Adipocyte (in vitro differentiated cells): ENCODE results near the gene ACACB.

Experiments
- DNase-seq: peaks from one replicate; pipeline ENCODE4 v3.0.0-alpha.2; 2015; ENCODE audit warnings: low read depth
- H3K27me3 ChIP-seq: replicated peaks from 2 replicates; pipeline ENCODE4 v1.7.0; 2013; ENCODE audit warnings: mild to moderate bottlenecking, low read length, moderate library complexity; ENCODE audit not compliant: control insufficient read depth, insufficient read depth
- H3K36me3 ChIP-seq: 2 replicates; pipeline ENCODE4 v1.7.0; 2013; ENCODE audit warnings: low read length, mild to moderate bottlenecking, moderate library complexity; ENCODE audit not compliant: control insufficient read depth, insufficient read depth, severe bottlenecking
- H3K4me1 ChIP-seq: 2 replicates; pipeline ENCODE4 v1.7.0; 2013; ENCODE audit warnings: mild to moderate bottlenecking, low read length, moderate library complexity; ENCODE audit not compliant: control insufficient read depth, insufficient read depth
- H3K4me3 ChIP-seq: 2 replicates; pipeline ENCODE4 v1.7.0; 2013; ENCODE audit warnings: mild to moderate bottlenecking, low read length, moderate library complexity
- H3K9ac ChIP-seq: 2 replicates; pipeline ENCODE4 v1.7.0; 2013; ENCODE audit warnings: mild to moderate bottlenecking, low read length, moderate library complexity
- H3K9me3 ChIP-seq: 2 replicates; pipeline ENCODE4 v1.7.0; 2013; ENCODE audit warnings: mild to moderate bottlenecking, low read length, moderate library complexity; ENCODE audit not compliant: control insufficient read depth

ACACB gene

DNA sequence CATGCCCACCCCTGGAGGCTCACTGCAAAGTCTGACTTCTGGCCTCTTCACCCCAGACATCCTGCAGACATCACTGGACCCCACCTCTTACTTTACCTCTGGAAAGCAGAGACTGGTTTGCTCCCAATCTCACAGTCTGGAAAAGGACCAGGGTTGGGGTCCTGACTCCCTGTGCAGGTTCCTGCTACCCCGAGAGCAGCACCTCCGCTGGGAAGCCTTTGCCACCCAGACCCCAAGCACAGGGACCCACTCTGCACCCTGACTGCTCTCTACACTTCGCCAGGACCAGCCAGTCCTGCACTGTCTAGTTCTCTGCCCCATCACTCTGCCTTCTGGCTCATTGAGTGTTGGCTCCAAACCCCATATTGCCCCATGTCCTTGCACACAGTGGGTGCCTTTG, 176.7 kb downstream of the ACACB start:
- Histone ChIP-seq H3K36me3 (no peaks in the 10 kb centered on the region), H3K9ac (no peak overlapping the region), H3K9me3 (no peaks in the 10 kb centered on the region), H3K4me1 (peaks cover 3% of the 10 kb centered on the region), H3K4me3 (no peak overlapping the region), H3K27me3 (peaks cover 44% of the 10 kb centered on the region)
- no peak for DNase-seq

DNA sequence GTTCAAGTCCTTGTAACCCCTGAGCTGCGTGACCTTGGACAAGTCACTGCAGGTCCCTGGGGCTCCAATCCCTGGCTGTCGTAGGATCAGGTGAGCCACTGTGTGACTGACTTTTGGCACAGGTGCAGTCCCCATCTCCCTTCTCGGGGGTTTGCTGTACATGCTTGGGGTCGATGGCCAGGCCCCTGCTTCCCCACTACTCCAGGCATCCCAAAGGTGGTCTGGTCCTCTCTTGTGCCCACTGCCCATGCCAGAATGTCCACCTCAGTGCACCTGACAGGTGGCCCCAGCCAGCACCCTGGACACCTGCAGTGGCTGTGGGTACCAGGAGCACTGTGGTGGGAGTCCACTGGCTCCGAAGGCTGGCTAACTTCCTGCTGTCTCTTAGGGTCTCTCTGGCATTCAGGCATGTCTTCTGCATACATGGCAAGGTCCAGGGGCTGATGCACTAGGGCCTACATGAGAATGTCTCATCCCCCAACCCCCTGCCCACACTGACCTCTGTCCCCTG, 178.0 kb downstream of the ACACB start:
- peaks cover 54% of the 10 kb centered on the region for H3K27me3 ChIP-seq
- H3K9ac ChIP-seq: no peak overlapping the region
- peaks cover 3% of the 10 kb centered on the region for H3K4me1 ChIP-seq
- no peak for DNase-seq
- H3K9me3 ChIP-seq: no peaks in the 10 kb centered on the region
- H3K4me3 ChIP-seq: no peak overlapping the region
- no peaks in the 10 kb centered on the region for H3K36me3 ChIP-seq

DNA sequence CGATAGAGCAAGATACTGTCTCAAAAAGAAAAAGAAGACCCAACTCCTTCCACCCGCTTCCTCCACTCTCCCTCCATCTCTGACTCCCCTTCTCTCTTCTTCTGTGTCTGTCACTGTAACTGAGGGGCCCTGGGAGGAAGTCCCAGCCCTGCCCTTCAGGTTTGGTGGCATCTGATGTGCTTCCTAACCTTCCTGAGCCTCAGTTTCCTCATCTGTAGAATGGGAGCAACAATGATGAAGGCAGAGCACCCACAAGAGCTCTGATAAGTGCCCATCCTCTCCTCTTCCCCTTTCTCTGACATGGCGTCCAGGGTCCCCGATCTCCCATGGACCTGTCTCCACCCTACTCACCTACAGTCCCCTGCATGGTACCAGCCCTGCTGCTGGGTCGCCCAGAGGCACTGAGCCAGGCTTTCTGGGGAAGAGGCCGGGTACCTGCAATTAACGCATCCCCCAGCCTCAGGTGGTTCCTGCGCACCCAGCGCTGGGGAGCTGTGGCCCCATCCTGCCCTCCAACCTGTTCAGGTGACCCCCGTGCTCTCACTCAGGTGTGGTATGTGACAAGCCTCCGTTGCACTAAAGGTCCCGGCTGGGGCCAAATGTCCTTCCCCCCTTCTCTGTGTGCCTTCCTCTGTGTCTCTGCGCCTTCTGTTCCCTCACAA, 179.5 kb downstream of the ACACB start:
- no peaks in the 10 kb centered on the region for H3K36me3 ChIP-seq
- DNase-seq: no peak
- no peaks in the 10 kb centered on the region for H3K9me3 ChIP-seq
- peaks cover 63% of the 10 kb centered on the region for H3K27me3 ChIP-seq
- H3K4me1 ChIP-seq: peaks cover 3% of the 10 kb centered on the region
- no peak overlapping the region for H3K4me3 ChIP-seq
- no peak overlapping the region for H3K9ac ChIP-seq

DNA sequence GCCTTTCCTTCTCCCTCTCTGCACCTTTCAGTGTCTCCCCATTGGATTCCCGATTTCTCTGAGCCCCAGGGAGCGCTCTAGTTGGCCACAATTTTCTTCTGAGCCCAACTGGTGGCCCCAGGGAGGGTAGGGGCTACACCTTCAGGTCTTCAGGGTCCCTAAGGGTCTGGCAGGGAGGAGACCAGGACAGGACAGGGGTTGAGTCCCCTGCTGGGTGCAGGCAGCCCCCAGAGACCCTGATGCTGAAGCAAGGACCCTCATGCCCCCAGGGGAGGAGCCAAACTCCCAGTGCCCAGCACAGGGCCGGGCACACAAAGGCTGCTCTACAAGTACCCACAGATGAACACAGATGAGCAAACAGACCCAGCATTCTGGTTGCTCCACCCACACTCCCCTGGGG, 180.0 kb downstream of the ACACB start:
- no peak overlapping the region for H3K9ac ChIP-seq
- H3K4me1 ChIP-seq: peaks cover 2% of the 10 kb centered on the region
- no peak for DNase-seq
- H3K27me3 ChIP-seq: peaks cover 67% of the 10 kb centered on the region
- no peaks in the 10 kb centered on the region for H3K36me3 ChIP-seq
- no peak overlapping the region for H3K4me3 ChIP-seq
- no peaks in the 10 kb centered on the region for H3K9me3 ChIP-seq

DNA sequence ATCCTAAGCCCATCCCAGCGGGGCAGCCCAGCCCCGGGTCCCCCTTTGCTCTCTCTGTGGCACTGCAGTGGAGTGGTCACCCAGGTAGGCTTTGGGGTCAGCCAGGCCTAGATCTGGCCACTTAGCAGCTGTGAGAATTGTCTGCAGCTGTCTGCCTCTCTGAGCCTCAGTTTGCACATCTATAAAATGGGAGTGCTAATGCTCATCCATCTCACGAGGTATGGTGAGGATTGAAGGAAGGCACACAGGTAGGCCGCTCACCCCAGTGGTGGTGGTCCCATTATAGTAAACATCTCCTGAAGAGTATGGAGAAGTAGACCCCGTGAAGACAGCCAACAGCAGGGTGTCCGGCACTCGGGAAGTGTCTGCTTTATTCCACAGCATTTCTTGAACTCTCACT, 183.5 kb downstream of the ACACB start:
- no peaks in the 10 kb centered on the region for H3K9me3 ChIP-seq
- no peaks in the 10 kb centered on the region for H3K36me3 ChIP-seq
- peaks cover 77% of the 10 kb centered on the region for H3K27me3 ChIP-seq
- H3K4me1 ChIP-seq: no peaks in the 10 kb centered on the region
- DNase-seq: no peak
- H3K4me3 ChIP-seq: no peak overlapping the region
- no peak overlapping the region for H3K9ac ChIP-seq

DNA sequence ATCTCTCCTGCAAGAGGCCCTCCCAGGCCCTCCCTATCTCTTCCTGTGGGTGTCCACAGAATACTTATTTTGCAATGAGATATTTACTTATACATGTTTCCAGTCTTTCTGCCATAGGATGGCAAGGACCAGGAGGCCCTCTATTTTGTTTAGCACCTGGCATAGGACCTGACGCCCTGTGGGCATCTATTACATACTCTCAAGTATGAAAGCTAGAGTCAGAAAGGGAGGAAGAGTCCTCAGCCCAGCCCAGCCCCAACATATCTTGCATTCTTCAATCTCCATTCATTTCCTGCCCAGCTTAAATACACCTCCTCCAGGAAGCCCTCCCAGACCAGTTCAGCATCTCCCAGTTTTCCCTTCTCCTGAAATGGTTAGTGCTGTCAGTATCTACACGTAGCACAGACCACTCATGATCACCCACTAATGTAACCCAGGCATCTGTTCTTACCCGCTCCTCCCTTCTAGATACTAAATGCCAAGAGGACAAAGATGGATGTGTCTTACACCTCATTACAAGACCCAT, 185.3 kb downstream of the ACACB start:
- Histone ChIP-seq H3K9me3 (no peaks in the 10 kb centered on the region), H3K4me1 (no peaks in the 10 kb centered on the region), H3K9ac (no peak overlapping the region), H3K27me3 (peaks cover 81% of the 10 kb centered on the region), H3K4me3 (no peak overlapping the region), H3K36me3 (no peaks in the 10 kb centered on the region)
- DNase-seq: no peak

- no peaks in the 10 kb centered on the region for H3K4me1 ChIP-seq
- peaks cover 82% of the 10 kb centered on the region for H3K27me3 ChIP-seq
- H3K4me3 ChIP-seq: no peak overlapping the region
- H3K9ac ChIP-seq: no peak overlapping the region
- H3K36me3 ChIP-seq: no peaks in the 10 kb centered on the region
- DNase-seq: no peak
- no peaks in the 10 kb centered on the region for H3K9me3 ChIP-seq
These were observed 186.0 kb downstream of the ACACB start for GRCh38 chr12:109302358-109302757.

- Histone ChIP-seq H3K27me3 (peaks cover 83% of the 10 kb centered on the region), H3K9me3 (no peaks in the 10 kb centered on the region), H3K36me3 (no peaks in the 10 kb centered on the region), H3K4me3 (no peak overlapping the region), H3K9ac (no peak overlapping the region), H3K4me1 (no peaks in the 10 kb centered on the region)
- no peak for DNase-seq
These were observed 186.4 kb downstream of the ACACB start for GRCh38 chr12:109302770-109303169.

DNA sequence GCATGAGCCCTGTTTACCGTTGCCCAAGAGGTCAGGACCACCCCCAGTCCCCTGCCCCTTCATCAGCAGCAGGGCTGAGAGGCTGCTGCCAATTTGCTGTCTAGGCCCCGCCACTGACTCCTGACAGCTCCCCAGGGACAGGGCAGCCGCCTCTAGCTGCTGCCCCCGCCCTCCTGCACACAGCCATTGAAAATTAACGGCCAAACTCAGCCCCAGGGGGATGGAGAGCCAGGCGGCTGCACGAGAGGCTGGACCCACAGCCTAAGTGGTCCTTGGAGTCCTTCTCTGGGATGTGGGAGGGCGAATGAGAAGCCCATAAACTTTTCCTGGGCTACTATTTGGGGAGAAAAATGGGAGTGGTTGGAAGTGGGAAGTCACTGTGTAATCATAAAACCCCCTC, 188.1 kb downstream of the ACACB start:
- no peak overlapping the region for H3K9ac ChIP-seq
- H3K27me3 ChIP-seq: peaks cover 83% of the 10 kb centered on the region
- H3K9me3 ChIP-seq: no peaks in the 10 kb centered on the region
- no peak overlapping the region for H3K4me3 ChIP-seq
- no peaks in the 10 kb centered on the region for H3K36me3 ChIP-seq
- DNase-seq: no peak
- H3K4me1 ChIP-seq: no peaks in the 10 kb centered on the region

- no peak overlapping the region for H3K4me3 ChIP-seq
- no peaks in the 10 kb centered on the region for H3K36me3 ChIP-seq
- no peak overlapping the region for H3K9ac ChIP-seq
- DNase-seq: no peak
- no peaks in the 10 kb centered on the region for H3K9me3 ChIP-seq
- peaks cover 81% of the 10 kb centered on the region for H3K27me3 ChIP-seq
- H3K4me1 ChIP-seq: peaks cover 4% of the 10 kb centered on the region
These were observed 189.2 kb downstream of the ACACB start for GRCh38 chr12:109305547-109305946.

DNA sequence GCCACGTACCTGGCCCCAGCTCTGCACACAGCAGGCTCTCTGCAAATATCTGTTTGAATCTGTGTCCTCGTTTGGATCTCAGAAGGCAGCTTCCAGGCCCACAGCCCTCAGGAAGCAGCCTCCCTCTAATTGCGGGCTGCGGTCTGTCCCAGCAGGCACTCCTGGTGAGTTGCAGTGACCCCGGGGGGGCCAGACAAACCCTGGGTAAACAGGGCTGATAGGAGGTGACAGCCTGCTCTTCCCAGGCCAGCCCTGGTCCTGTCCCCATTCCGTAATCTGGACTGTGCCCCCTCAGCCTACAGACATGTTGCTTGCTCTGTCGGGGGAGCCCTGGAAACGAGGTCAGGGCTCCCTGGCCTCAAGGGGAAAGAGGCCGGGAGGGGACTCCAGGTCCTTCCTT, 190.7 kb downstream of the ACACB start:
- Histone ChIP-seq H3K36me3 (no peaks in the 10 kb centered on the region), H3K9ac (no peak overlapping the region), H3K9me3 (no peaks in the 10 kb centered on the region), H3K27me3 (peaks cover 81% of the 10 kb centered on the region), H3K4me1 (peaks cover 4% of the 10 kb centered on the region), H3K4me3 (no peak overlapping the region)
- DNase-seq: no peak
